ENCODE results near the gene PIMREG.
"Not testable (repeated sequence)": the region's sequence is repeated elsewhere in the genome, so short reads cannot be mapped to it uniquely, and the experiment has no call there.

The PIMREG gene

GRCh38 chr17:6478486-6478885 is 34.2 kb downstream of the PIMREG start:
- no peak for DNase-seq (ENCODE audit: low read depth in 3 of 3)

- no peak for DNase-seq (ENCODE audit: low read depth in 3 of 3)
Observed at GRCh38 chr17:6479622-6480302, 35.5 kb downstream of the PIMREG start.

GRCh38 chr17:6480303-6480675 is 36.0 kb downstream of the PIMREG start:
- DNase-seq (ENCODE audit: low read depth in 3 of 3) = no peak

- DNase-seq (ENCODE audit: low read depth in 3 of 3) = no peak
Observed at GRCh38 chr17:6482105-6482455, 37.8 kb downstream of the PIMREG start.

- not testable (repeated sequence) for DNase-seq (ENCODE audit: low read depth in 3 of 3)
Observed at GRCh38 chr17:6482796-6483195, 38.5 kb downstream of the PIMREG start.

- DNase-seq (ENCODE audit: low read depth in 3 of 3) = no peak
Observed at GRCh38 chr17:6483507-6483906, 39.3 kb downstream of the PIMREG start.

- DNase-seq (ENCODE audit: low read depth in 3 of 3) = no peak
Observed at GRCh38 chr17:6485646-6486412, 41.6 kb downstream of the PIMREG start.

- DNase-seq (ENCODE audit: low read depth in 3 of 3) = no peak
Observed at GRCh38 chr17:6487251-6488007, 43.2 kb downstream of the PIMREG start.

- DNase-seq (ENCODE audit: low read depth in 3 of 3) = no peak
Observed at GRCh38 chr17:6488008-6488539, 43.8 kb downstream of the PIMREG start.

GRCh38 chr17:6489016-6489550 is 44.8 kb downstream of the PIMREG start:
- DNase-seq (ENCODE audit: low read depth in 3 of 3) = no peak

GRCh38 chr17:6491071-6491700 is 46.9 kb downstream of the PIMREG start:
- DNase-seq (ENCODE audit: low read depth in 3 of 3) = no peak

- no peak for DNase-seq (ENCODE audit: low read depth in 3 of 3)
Observed at GRCh38 chr17:6492892-6493674, 48.8 kb downstream of the PIMREG start.

- no peak for DNase-seq (ENCODE audit: low read depth in 3 of 3)
Observed at GRCh38 chr17:6494239-6494941, 50.1 kb downstream of the PIMREG start.

GRCh38 chr17:6495450-6496115 is 51.3 kb downstream of the PIMREG start:
- no peak for DNase-seq (ENCODE audit: low read depth in 3 of 3)

- DNase-seq (ENCODE audit: low read depth in 3 of 3) = no peak
Observed at GRCh38 chr17:6496116-6496481, 51.8 kb downstream of the PIMREG start.

- DNase-seq (ENCODE audit: low read depth in 3 of 3) = no peak
Observed at GRCh38 chr17:6496640-6497441, 52.6 kb downstream of the PIMREG start.

- no peak for DNase-seq (ENCODE audit: low read depth in 3 of 3)
Observed at GRCh38 chr17:6497496-6498221, 53.4 kb downstream of the PIMREG start.

- no peak for DNase-seq (ENCODE audit: low read depth in 3 of 3)
Observed at GRCh38 chr17:6498356-6498755, 54.1 kb downstream of the PIMREG start.
